Astrocyte of the cerebellum (primary cell): ENCODE results near the gene MAGI3.

ENCODE experiments used
- DNase-seq: peaks from one replicate; pipeline ENCODE4 v3.0.0-alpha.2; 2011; ENCODE audit warnings: low read depth
- H3K4me3 ChIP-seq: 2 replicates; pipeline ENCODE4 v1.5.1; 2011; ENCODE audit warnings: mild to moderate bottlenecking, low read depth, low read length, moderate library complexity
- CTCF ChIP-seq: IDR thresholded peaks from 2 replicates; pipeline ENCODE4 v1.5.1; 2012; ENCODE audit warnings: low read length, low read depth, moderate library complexity, mild to moderate bottlenecking; ENCODE audit errors: missing control alignments
- in situ Hi-C: cut with HindIII; loops from 2 replicates; pipeline ENCODE4 v1.10.0; 2017; ENCODE audit warnings: low sequenced_read_pairs

MAGI3 gene

GRCh38 chr1:113534130-113534817 is 144.0 kb downstream of the MAGI3 start:
- DNase-seq, result no peak
- no peak for TF ChIP-seq CTCF
- in situ Hi-C loops, result no loop called here
- no peak overlapping the region for H3K4me3 ChIP-seq

GRCh38 chr1:113534875-113535274 is 144.6 kb downstream of the MAGI3 start:
- DNase-seq, result no peak
- in situ Hi-C loops, result no loop called here
- no peak for TF ChIP-seq CTCF
- no peak overlapping the region for H3K4me3 ChIP-seq

- no peak for DNase-seq
- no peak overlapping the region for H3K4me3 ChIP-seq
- TF ChIP-seq CTCF, result no peak
- in situ Hi-C loops, result no loop called here
Observed at GRCh38 chr1:113536182-113536780, 146.0 kb downstream of the MAGI3 start.

- TF ChIP-seq CTCF, result no peak
- H3K4me3 ChIP-seq, result no peak overlapping the region
- no peak for DNase-seq
- in situ Hi-C loops, result no loop called here
Observed at GRCh38 chr1:113538225-113538624, 147.9 kb downstream of the MAGI3 start.

- DNase-seq, result no peak
- in situ Hi-C loops, result no loop called here
- TF ChIP-seq CTCF, result no peak
- no peak overlapping the region for H3K4me3 ChIP-seq
Observed at GRCh38 chr1:113540335-113540734, 150.0 kb downstream of the MAGI3 start.

GRCh38 chr1:113541106-113541505 is 150.8 kb downstream of the MAGI3 start:
- in situ Hi-C loops, result no loop called here
- no peak for DNase-seq

More at GRCh38 chr1:113541106-113541505, 150.8 kb downstream of the MAGI3 start:
- no peak for TF ChIP-seq CTCF
- H3K4me3 ChIP-seq, result no peak overlapping the region
